GM21447 (cell line): Measurements from ENCODE around the gene MXD1.

ENCODE experiments used
- ATAC-seq: cut with Tn5 transposase; IDR thresholded peaks from one replicate; pipeline ENCODE4 v1.9.1; 2021; ENCODE audit not compliant: unreplicated experiment

The MXD1 gene

GRCh38 chr2:69933254-69933828 lies 18.4 kb downstream of the MXD1 start:
- ATAC-seq: no peak

- no peak for ATAC-seq
These were observed 19.1 kb downstream of the MXD1 start for GRCh38 chr2:69933839-69934613.

GRCh38 chr2:69934614-69934908 lies 19.7 kb downstream of the MXD1 start:
- ATAC-seq: no peak

GRCh38 chr2:69935011-69935410 lies 20.1 kb downstream of the MXD1 start:
- ATAC-seq: no peak

GRCh38 chr2:69936906-69937305 lies 22.0 kb downstream of the MXD1 start:
- no peak for ATAC-seq

GRCh38 chr2:69937968-69938367 lies 23.1 kb downstream of the MXD1 start:
- no peak for ATAC-seq

GRCh38 chr2:69939722-69940121 lies 24.8 kb downstream of the MXD1 start:
- no peak for ATAC-seq

GRCh38 chr2:69940691-69941090 lies 25.8 kb downstream of the MXD1 start:
- no peak for ATAC-seq

GRCh38 chr2:69943000-69943842 lies 28.3 kb downstream of the MXD1 start:
- ATAC-seq: no peak

GRCh38 chr2:69943843-69944525 lies 29.1 kb downstream of the MXD1 start:
- no peak for ATAC-seq

- ATAC-seq: no peak
These were observed 29.8 kb downstream of the MXD1 start for GRCh38 chr2:69944756-69945155.

GRCh38 chr2:69945441-69945840 lies 30.5 kb downstream of the MXD1 start:
- no peak for ATAC-seq

- ATAC-seq: no peak
These were observed 31.0 kb downstream of the MXD1 start for GRCh38 chr2:69945941-69946340.

- ATAC-seq: peak; percentile 85
These were observed 31.7 kb downstream of the MXD1 start for GRCh38 chr2:69946351-69947324.

- no peak for ATAC-seq
These were observed 32.5 kb downstream of the MXD1 start for GRCh38 chr2:69947325-69947931.

GRCh38 chr2:69948032-69948962 lies 33.4 kb downstream of the MXD1 start:
- ATAC-seq: no peak

GRCh38 chr2:69948963-69949645 lies 34.2 kb downstream of the MXD1 start:
- no peak for ATAC-seq

GRCh38 chr2:69950241-69950640 lies 35.3 kb downstream of the MXD1 start:
- no peak for ATAC-seq
